Amniotic stem cell (primary cell): ENCODE measurements around the gene GPC5.

Source experiments
- DNase-seq: peaks from one replicate; lab custom pipeline; 2025; lab: John Stamatoyannopoulos, UW

The GPC5 gene

GRCh38 chr13:91595677-91596076, 197.3 kb downstream of the GPC5 start:
- no peak for DNase-seq

- DNase-seq: no peak
Measured at GRCh38 chr13:91596842-91597241, 198.4 kb downstream of the GPC5 start.

GRCh38 chr13:91598655-91599054, 200.2 kb downstream of the GPC5 start:
- DNase-seq: no peak

DNA sequence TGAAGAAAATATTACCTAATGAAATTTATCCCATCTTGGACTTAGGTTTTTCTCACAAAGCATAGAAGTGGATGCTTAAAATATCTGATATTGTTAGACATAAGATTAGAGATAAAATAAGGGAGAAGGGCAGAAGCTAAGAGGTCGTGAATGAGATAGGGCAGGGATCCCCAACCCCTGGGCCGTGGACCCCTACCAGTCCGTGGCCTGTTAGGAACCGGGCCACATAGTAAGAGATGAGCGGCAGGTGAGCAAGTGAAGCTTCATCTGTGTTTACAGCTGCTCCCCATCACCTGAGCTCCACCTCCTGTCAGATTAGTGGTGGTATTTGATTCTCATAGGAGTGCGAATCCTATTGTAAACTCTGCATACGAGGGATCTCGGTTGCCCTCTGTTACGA, 202.9 kb downstream of the GPC5 start:
- no peak for DNase-seq

- no peak for DNase-seq
Measured at GRCh38 chr13:91601807-91602206, 203.4 kb downstream of the GPC5 start.

DNA sequence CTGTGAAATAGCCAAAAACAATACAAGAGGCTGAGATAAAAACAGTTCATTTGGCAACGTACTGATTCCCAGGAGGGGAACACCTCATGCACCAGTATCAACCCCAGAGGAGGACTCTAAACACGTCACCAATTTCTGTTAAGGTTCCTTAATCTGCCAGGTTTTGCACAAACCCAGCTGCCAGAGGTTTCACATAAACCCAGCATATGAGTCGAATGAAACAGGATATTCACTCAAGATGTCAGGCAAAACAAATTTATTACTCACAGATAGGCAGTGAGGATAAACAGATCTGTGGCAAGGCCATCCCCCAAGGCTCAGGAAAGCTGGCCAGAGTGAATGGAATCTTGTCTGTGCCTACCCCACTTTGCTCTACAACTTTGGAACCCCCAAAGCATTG, 210.9 kb downstream of the GPC5 start:
- DNase-seq: no peak

DNA sequence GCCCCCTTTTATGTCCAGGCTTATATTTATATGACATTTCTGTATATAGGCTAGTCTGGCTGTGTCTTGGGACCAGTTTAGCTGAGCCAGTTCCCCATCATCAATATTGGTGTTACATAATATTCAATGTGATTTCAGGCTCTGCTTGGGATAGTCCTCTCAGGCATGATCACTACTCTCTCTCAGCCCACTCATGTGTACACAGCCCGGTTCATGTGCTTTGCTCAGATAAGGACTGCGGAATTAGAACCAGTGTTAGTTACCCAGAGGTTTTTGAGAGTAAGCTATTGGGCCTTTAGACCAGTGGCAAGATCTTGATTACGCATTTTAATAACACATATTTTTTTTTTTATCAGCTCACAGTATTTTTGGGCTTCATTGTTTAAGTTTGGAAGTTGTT, 219.9 kb downstream of the GPC5 start:
- no peak for DNase-seq

GRCh38 chr13:91620670-91621141, 222.3 kb downstream of the GPC5 start:
- no peak for DNase-seq

- DNase-seq: no peak
Measured at GRCh38 chr13:91621161-91621560, 222.7 kb downstream of the GPC5 start.

DNA sequence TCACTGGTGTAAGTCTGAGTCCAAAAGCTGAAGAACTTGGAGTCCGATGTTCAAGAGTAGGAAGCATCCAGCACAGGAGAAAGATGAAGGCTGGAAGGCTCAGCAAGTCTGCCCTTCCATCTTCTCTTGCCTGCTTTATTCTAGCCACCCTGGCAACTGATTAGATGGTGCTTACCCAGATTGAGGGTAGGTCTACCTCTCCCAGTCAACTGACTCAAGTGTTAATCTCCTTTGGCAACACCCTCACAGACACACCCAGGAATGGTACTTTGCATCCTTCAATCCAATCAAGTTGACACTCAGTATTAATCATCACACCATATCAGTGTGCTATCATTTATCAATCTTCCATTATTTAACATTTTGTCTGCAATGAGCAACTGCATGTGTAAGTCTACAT, 223.5 kb downstream of the GPC5 start:
- DNase-seq: no peak

GRCh38 chr13:91622778-91623550, 224.5 kb downstream of the GPC5 start:
- no peak for DNase-seq

DNA sequence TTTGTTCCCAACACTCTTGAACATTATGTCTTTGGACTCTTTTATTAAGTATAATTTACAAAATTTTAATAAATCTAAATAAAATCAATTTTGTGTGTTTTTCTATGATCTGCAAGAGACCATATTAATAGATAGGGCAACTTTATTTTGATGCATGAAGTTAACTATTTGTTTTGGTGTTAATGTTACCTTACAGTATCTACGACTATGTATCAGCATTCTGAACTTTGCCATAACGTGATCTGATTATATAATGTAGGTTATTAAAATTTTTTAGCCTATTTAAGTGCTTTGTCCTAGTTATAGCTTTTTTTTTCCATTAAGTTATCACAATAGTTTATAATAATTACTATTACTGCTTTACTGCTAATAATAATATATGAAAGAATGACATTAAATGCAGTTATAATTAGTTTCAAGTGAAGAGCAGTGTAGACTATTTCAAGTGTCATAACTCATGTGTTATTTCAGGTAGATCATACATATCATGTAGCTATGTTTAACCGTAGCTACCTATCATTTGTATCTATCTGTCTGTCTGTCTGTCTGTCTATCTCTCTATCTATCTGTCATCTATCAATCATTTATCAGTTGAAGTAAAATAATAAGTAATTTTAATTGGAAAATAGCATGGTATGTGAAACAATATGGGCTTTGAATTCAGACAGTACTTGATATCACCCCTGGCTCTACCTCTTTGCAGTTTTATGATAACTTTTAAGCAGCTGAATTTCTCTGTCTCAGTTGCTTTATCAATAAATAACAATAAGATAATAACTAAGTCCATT, 229.7 kb downstream of the GPC5 start:
- no peak for DNase-seq

- DNase-seq: no peak
Measured at GRCh38 chr13:91630946-91631345, 232.5 kb downstream of the GPC5 start.

DNA sequence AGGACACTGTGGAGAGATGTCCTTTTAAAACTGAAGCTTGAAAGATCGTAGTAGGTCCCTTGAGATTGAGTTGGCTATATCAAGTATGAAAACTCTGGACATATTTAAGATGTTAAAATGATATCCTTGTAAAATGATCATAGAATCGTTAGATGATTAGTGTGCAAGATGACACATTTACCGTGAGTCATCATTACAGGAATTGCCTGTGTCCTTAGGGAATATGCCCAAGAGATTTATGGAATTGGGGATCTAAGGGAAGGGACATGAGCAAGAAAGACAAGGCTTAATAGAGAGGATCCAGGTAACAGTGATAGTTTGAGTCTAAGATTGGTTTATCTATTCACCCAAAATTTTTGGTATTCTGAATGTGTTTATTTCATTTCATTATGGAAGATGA, 233.7 kb downstream of the GPC5 start:
- no peak for DNase-seq

GRCh38 chr13:91639330-91639729, 240.9 kb downstream of the GPC5 start:
- DNase-seq: no peak

GRCh38 chr13:91643394-91643793, 245.0 kb downstream of the GPC5 start:
- no peak for DNase-seq

GRCh38 chr13:91644806-91645205, 246.4 kb downstream of the GPC5 start:
- no peak for DNase-seq

GRCh38 chr13:91647361-91647990, 249.1 kb downstream of the GPC5 start:
- DNase-seq: no peak

GRCh38 chr13:91648012-91648411, 249.6 kb downstream of the GPC5 start:
- no peak for DNase-seq

- DNase-seq: no peak
Measured at GRCh38 chr13:91649456-91649855, 251.0 kb downstream of the GPC5 start.

- DNase-seq: no peak
Measured at GRCh38 chr13:91652404-91653301, 254.2 kb downstream of the GPC5 start.

DNA sequence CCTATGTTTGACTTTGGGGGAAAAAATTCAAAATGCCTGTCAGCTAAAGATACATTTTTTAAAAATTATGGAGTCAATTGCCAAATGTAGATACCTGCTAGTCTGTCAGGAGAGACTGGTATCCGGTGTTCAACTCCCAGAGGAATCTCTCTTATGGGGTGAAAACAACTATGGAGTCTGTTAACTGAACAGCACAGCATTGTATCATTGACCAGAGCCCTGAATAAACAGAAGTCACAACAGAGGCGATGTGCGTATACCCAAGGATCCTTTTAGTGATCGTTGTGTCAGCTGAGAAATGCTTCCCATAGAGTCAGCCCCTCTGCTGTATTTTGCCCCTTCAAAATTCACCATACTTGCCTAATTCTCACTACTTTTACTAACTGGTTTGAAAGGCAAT, 257.3 kb downstream of the GPC5 start:
- no peak for DNase-seq
